H1 (cell line): ENCODE results near the gene C19orf85. TPM values are rescaled to one million over a fixed set of nuclear protein-coding genes. Genes with fewer than 3 reads are reported as not detected.

Source experiments
- CTCF ChIA-PET: fragments of 300-600 bp; sonication (Branson Sonifier 250); formaldehyde crosslinking; loops from one replicate; lab custom pipeline; 2021; ENCODE audit not compliant: partially characterized antibody; lab: Charles Lee
- POLR2A ChIA-PET: fragments of 300-600 bp; sonication (Branson Sonifier 250); formaldehyde crosslinking; loops from one replicate; lab custom pipeline; 2021; ENCODE audit warnings: inconsistent platforms; ENCODE audit not compliant: partially characterized antibody; lab: Charles Lee
- DNase-seq, 2 experiments: peaks; one replicate each; pipeline versions ENCODE4 v3.0.0 to v3.0.0-alpha.2; 2010 to 2022; ENCODE audit warnings: low spot score in 2 of 2, low read depth in 1 of 2, mixed read lengths in 1 of 2
- FAIRE-seq: peaks from 2 replicates; lab custom pipeline; 2011; peaks lifted over from hg19 to GRCh38; lab: Jason Lieb, UNC
- H2AFZ ChIP-seq: 2 replicates; pipeline ENCODE4 v1.8.1; 2012; ENCODE audit warnings: low read length, inconsistent platforms
- H2AK5ac ChIP-seq: 2 replicates; pipeline ENCODE4 v1.6.1; 2013; ENCODE audit warnings: low read depth, low read length
- H2BK120ac ChIP-seq: replicated peaks from 2 replicates; pipeline ENCODE3; 2013; ENCODE audit warnings: low read depth, low read length, inconsistent platforms
- H2BK12ac ChIP-seq: 2 replicates; pipeline ENCODE4 v1.6.1; 2013; ENCODE audit warnings: low read depth, low read length
- H2BK15ac ChIP-seq: 2 replicates; pipeline ENCODE4 v1.6.1; 2013; ENCODE audit warnings: low read length
- H2BK20ac ChIP-seq: 2 replicates; pipeline ENCODE4 v1.6.1; 2013; ENCODE audit warnings: low read length
- H2BK5ac ChIP-seq: 2 replicates; pipeline ENCODE4 v1.6.1; 2013; ENCODE audit warnings: low read depth, low read length
- H3K14ac ChIP-seq: 2 replicates; pipeline ENCODE4 v1.6.1; 2013; ENCODE audit warnings: inconsistent platforms; ENCODE audit not compliant: insufficient read length
- H3K18ac ChIP-seq: 2 replicates; pipeline ENCODE4 v1.6.1; 2013; ENCODE audit warnings: low read length; ENCODE audit errors: extremely low read depth
- H3K23ac ChIP-seq: 2 replicates; pipeline ENCODE4 v1.6.1; 2013; ENCODE audit warnings: inconsistent platforms; ENCODE audit not compliant: insufficient read length
- H3K23me2 ChIP-seq: 2 replicates; pipeline ENCODE4 v1.6.1; 2013; ENCODE audit warnings: low read depth, low read length
- H3K27ac ChIP-seq: 2 replicates; pipeline ENCODE4 v1.6.1; 2011; ENCODE audit warnings: low read depth, low read length, inconsistent platforms
- H3K27me3 ChIP-seq, 4 experiments: replicated peaks in 1 of 4; 1 replicate in 1 of 4; 2 replicates in 3 of 4; pipeline versions ENCODE4 v1.6.1 to v1.8.1; 2011 to 2013; ENCODE audit warnings: low read length in 3 of 4, mild to moderate bottlenecking in 3 of 4, inconsistent platforms in 2 of 4, mixed read lengths in 2 of 4, moderate library complexity in 1 of 4; ENCODE audit not compliant: control insufficient read depth in 3 of 4, insufficient read depth in 3 of 4; ENCODE audit errors: extremely low read depth in 1 of 4
- H3K36me3 ChIP-seq, 4 experiments: 2 replicates each; pipeline versions ENCODE4 v1.6.1 to v1.8.1; 2011 to 2013; ENCODE audit warnings: mild to moderate bottlenecking in 4 of 4, low read length in 3 of 4, moderate library complexity in 2 of 4, control low read depth in 1 of 4, inconsistent platforms in 1 of 4; ENCODE audit not compliant: insufficient read depth in 4 of 4, control insufficient read depth in 2 of 4
- H3K4ac ChIP-seq: replicated peaks from 2 replicates; pipeline ENCODE3; 2013; ENCODE audit warnings: low read length, low read depth, mixed read lengths, inconsistent platforms; ENCODE audit not compliant: insufficient read length
- H3K4me1 ChIP-seq, 4 experiments: replicated peaks in 1 of 4; 1 replicate in 1 of 4; 2 replicates in 3 of 4; pipeline versions ENCODE4 v1.6.1 to v1.8.1; 2011 to 2013; ENCODE audit warnings: low read length in 3 of 4, inconsistent platforms in 2 of 4, mixed read lengths in 1 of 4; ENCODE audit not compliant: insufficient read depth in 4 of 4, control insufficient read depth in 3 of 4
- H3K4me2 ChIP-seq, 2 experiments: 2 replicates each; pipeline versions ENCODE4 v1.6.1 to v1.8.1; 2011 to 2013; ENCODE audit warnings: low read depth in 2 of 2, low read length in 2 of 2, control low read depth in 1 of 2, inconsistent platforms in 1 of 2, mild to moderate bottlenecking in 1 of 2; ENCODE audit not compliant: insufficient read depth in 1 of 2
- H3K4me3 ChIP-seq, 4 experiments: fragments of 200-600, 300-600 bp in 1 of 4; sonication (generic), shearing (Covaris generic), sonication (Bioruptor Twin) in 1 of 4; 2 replicates each; pipeline versions ENCODE4 v1.5.1 to v1.8.1; 2011 to 2016; ENCODE audit warnings: low read length in 4 of 4, low read depth in 3 of 4, control low read depth in 2 of 4, inconsistent platforms in 2 of 4, mild to moderate bottlenecking in 2 of 4, mixed read lengths in 1 of 4, moderate library complexity in 1 of 4; ENCODE audit not compliant: insufficient read depth in 2 of 4; ENCODE audit errors: extremely low read depth in 1 of 4
- H3K56ac ChIP-seq: replicated peaks from 2 replicates; pipeline ENCODE3; 2013; ENCODE audit warnings: low read depth, mild to moderate bottlenecking, mixed read lengths, low read length, inconsistent platforms; ENCODE audit not compliant: insufficient read length
- H3K79me1 ChIP-seq: 2 replicates; pipeline ENCODE4 v1.6.1; 2013; ENCODE audit warnings: low read depth, low read length, control low read depth
- H3K79me2 ChIP-seq, 2 experiments: 2 replicates each; pipeline versions ENCODE4 v1.6.1 to v1.8.1; 2012 to 2013; ENCODE audit warnings: low read length in 2 of 2, mild to moderate bottlenecking in 2 of 2, inconsistent platforms in 1 of 2; ENCODE audit not compliant: insufficient read depth in 2 of 2, control insufficient read depth in 1 of 2
- H3K9ac ChIP-seq, 4 experiments: replicated peaks in 1 of 4; 1 replicate in 1 of 4; 2 replicates in 3 of 4; pipeline versions ENCODE4 v1.6.1 to v1.8.1; 2011 to 2013; ENCODE audit warnings: low read depth in 3 of 4, low read length in 3 of 4, control low read depth in 2 of 4, mild to moderate bottlenecking in 2 of 4, moderate library complexity in 2 of 4, inconsistent platforms in 1 of 4; ENCODE audit errors: extremely low read depth in 1 of 4
- H3K9me3 ChIP-seq, 2 experiments: 2 replicates each; pipeline versions ENCODE4 v1.6.1 to v1.8.1; 2012 to 2013; ENCODE audit warnings: mild to moderate bottlenecking in 2 of 2, moderate library complexity in 2 of 2, control low read depth in 1 of 2, inconsistent platforms in 1 of 2, low read depth in 1 of 2, low read length in 1 of 2, mixed read lengths in 1 of 2; ENCODE audit not compliant: insufficient read depth in 2 of 2
- H4K20me1 ChIP-seq, 2 experiments: replicated peaks in 1 of 2; 2 replicates each; pipeline versions ENCODE3 to v1.8.1; 2011 to 2013; ENCODE audit warnings: inconsistent platforms in 2 of 2, low read length in 2 of 2, mild to moderate bottlenecking in 1 of 2; ENCODE audit not compliant: insufficient read depth in 2 of 2, control insufficient read depth in 1 of 2
- H4K5ac ChIP-seq: 2 replicates; pipeline ENCODE4 v1.6.1; 2013; ENCODE audit warnings: low read length, low read depth, mixed read lengths, inconsistent platforms; ENCODE audit not compliant: insufficient read length
- H4K8ac ChIP-seq: 2 replicates; pipeline ENCODE4 v1.8.0; 2013; ENCODE audit warnings: mild to moderate bottlenecking, moderate library complexity, low read length, inconsistent platforms; ENCODE audit not compliant: insufficient read depth; ENCODE audit errors: extremely low read depth
- H4K91ac ChIP-seq: replicated peaks from 2 replicates; pipeline ENCODE3; 2013; ENCODE audit warnings: low read length, mixed read lengths, inconsistent platforms; ENCODE audit not compliant: insufficient read length
- ATF2 ChIP-seq: IDR thresholded peaks from 2 replicates; pipeline ENCODE4 v1.6.1; 2012; ENCODE audit warnings: low read length, inconsistent platforms
- JUN ChIP-seq: IDR thresholded peaks from 2 replicates; pipeline ENCODE4 v1.6.1; 2011; ENCODE audit warnings: low read depth, mild to moderate bottlenecking, improper control_type of control experiment, low read length
- JUND ChIP-seq: IDR thresholded peaks from 2 replicates; pipeline ENCODE4 v1.6.1; 2011; ENCODE audit warnings: mild to moderate bottlenecking, improper control_type of control experiment, low read length
- MAX ChIP-seq: IDR thresholded peaks from 2 replicates; pipeline ENCODE4 v1.6.1; 2012; ENCODE audit warnings: inconsistent platforms
- PHF8 ChIP-seq: fragments of 200-600 bp; sonication (generic); conservative IDR thresholded peaks from 2 replicates; pipeline ENCODE4 v1.7.1; 2012; ENCODE audit warnings: low read depth, mild to moderate bottlenecking, inconsistent platforms, low read length, moderate library complexity
- POLR2AphosphoS5 ChIP-seq: IDR thresholded peaks from 2 replicates; pipeline ENCODE4 v1.6.1; 2011; ENCODE audit warnings: low read depth, low read length
- RXRA ChIP-seq: IDR thresholded peaks from 2 replicates; pipeline ENCODE4 v1.6.1; 2011; ENCODE audit warnings: low read depth, mild to moderate bottlenecking, low read length, moderate library complexity; ENCODE audit not compliant: insufficient read depth
- SIX5 ChIP-seq: IDR thresholded peaks from 2 replicates; pipeline ENCODE4 v1.6.1; 2011; ENCODE audit warnings: mild to moderate bottlenecking, low read depth, low read length
- SP4 ChIP-seq: IDR thresholded peaks from 2 replicates; pipeline ENCODE4 v1.6.1; 2012; ENCODE audit warnings: low read length, inconsistent platforms
- TAF7 ChIP-seq: optimal IDR thresholded peaks from 2 replicates; pipeline ENCODE3; 2011; ENCODE audit warnings: low read depth, mild to moderate bottlenecking, inconsistent platforms, low read length, moderate library complexity, borderline replicate concordance
- TBP ChIP-seq: IDR thresholded peaks from 2 replicates; pipeline ENCODE4 v1.6.1; 2011; ENCODE audit warnings: low read depth, low read length, improper control_type of control experiment
- YY1 ChIP-seq: IDR thresholded peaks from 2 replicates; pipeline ENCODE4 v1.6.1; 2011; ENCODE audit warnings: low read depth, mild to moderate bottlenecking, low read length
- WGBS, 2 experiments: shearing (Covaris generic) in 1 of 2; methylation state at CpG; one replicate each; pipeline versions ENCODE4 v1.1.6 to v1.1.7; 2013 to 2015; ENCODE audit warnings: low lambda C conversion rate in 2 of 2, mixed read lengths in 2 of 2, inconsistent platforms in 1 of 2, low coverage in 1 of 2, missing lambda C conversion rate in 1 of 2; ENCODE audit not compliant: insufficient replicate concordance in 2 of 2, insufficient coverage in 1 of 2, insufficient read length in 1 of 2; ENCODE audit errors: extremely low coverage in 1 of 2, missing lambda C conversion rate in 1 of 2; 5-methylcytosine and 5-hydroxymethylcytosine counted together
- polyA plus RNA-seq, 7 experiments: library from polyadenylated mRNA; depleted of rRNA in 3 of 7; stranded (reverse) in 5 of 7; unstranded in 2 of 7; fragments of >200 nt in 5 of 7; fragments of 200-250 nt in 2 of 7; gene quantifications; 1 replicate in 5 of 7; 2 replicates in 1 of 7; 4 replicates in 1 of 7; pipeline versions ENCODE4 v1.2.1 to v1.2.3, GENCODE V29; 2011 to 2013; ENCODE audit warnings: missing spikeins in 2 of 7, mixed read lengths in 2 of 7
- total RNA-seq: library from RNA; stranded (reverse); fragmentation: NEBNext Ultra II Directional; extraction: Animal tissue kit (Norgen Biotek cat#: 25700); gene quantifications from 2 replicates; pipeline ENCODE4 v1.2.1, GENCODE V29; 2021

C19orf85 gene
- total and polyA plus RNA-seq, 2 of the 8 experiments (the other 6 are each of a cell fraction or from before 2014, with no cell fraction given), result 2.2 to 3.2 TPM

- DNase-seq (no peak), FAIRE-seq (no peak)
- WGBS, 2 experiments, result 85% methylated on average over 10 of the region's 10 CpGs; no CpG with 5 or more reads in 1 of the 2 experiments
- no peak overlapping the region for H2BK12ac ChIP-seq
- H3K14ac ChIP-seq, result no peak overlapping the region
- no peak overlapping the region for H4K5ac ChIP-seq
- H2AK5ac ChIP-seq, result 0 out of 2 replicates have a peak overlapping the region, but pooled peaks have one; percentile 13
- ChIA-PET POLR2A (interaction anchor here (0.5 to 1.1 kb wide), 3 partner anchors 10 to 372 kb away, joined by 3 to 4 read pairs (median 3); partner anchors contain the start of gene UBE2S), CTCF (interaction anchor here (0.7 to 2.7 kb wide), 5 partner anchors 12 to 169 kb away, joined by 3 to 11 read pairs (median 3); no protein-coding TSS in a partner anchor)
- 0 out of 2 replicates have a peak overlapping the region, but pooled peaks have one; percentile 65 for H2BK15ac ChIP-seq
- H3K4me1 ChIP-seq, result no peaks in the 10 kb centered on the region
- H3K9ac ChIP-seq, result no peak overlapping the region
- H3K27ac ChIP-seq, result no peak overlapping the region
- no peak overlapping the region for H3K4me3 ChIP-seq
- H3K18ac ChIP-seq, result no peak overlapping the region
- peaks cover 0 to under 1% (median 0%) of the 10 kb centered on the region in 4 experiments; a peak in 1 of 8 replicates for H3K36me3 ChIP-seq
- no peaks in the 10 kb centered on the region for H4K20me1 ChIP-seq
- peaks cover 5 to 10% (median 7%) of the 10 kb centered on the region in 4 experiments for H3K27me3 ChIP-seq
- H3K4ac ChIP-seq, result no peak overlapping the region
- no peak overlapping the region for H2AFZ ChIP-seq
- no peak overlapping the region for H3K23ac ChIP-seq
- H4K8ac ChIP-seq, result no peak overlapping the region
- peaks cover 5 to 6% of the 10 kb centered on the region in 2 experiments; a peak in 3 of 4 replicates for H3K9me3 ChIP-seq
- H2BK5ac ChIP-seq, result no peak overlapping the region
- peak overlapping the region; percentile 61; the same call in 1 of the 2 replicates for H2BK20ac ChIP-seq
- H4K91ac ChIP-seq, result no peak overlapping the region
- H3K79me2 ChIP-seq, result no peaks in the 10 kb centered on the region
- H3K79me1 ChIP-seq, result no peaks in the 10 kb centered on the region
- no peak overlapping the region for H3K4me2 ChIP-seq
- no peak overlapping the region for H3K56ac ChIP-seq
- no peaks in the 10 kb centered on the region for H3K23me2 ChIP-seq
- H2BK120ac ChIP-seq, result no peak overlapping the region
- TF ChIP-seq TBP (no peak), SIX5 (no peak), POLR2AphosphoS5 (no peak), ATF2 (no peak), JUN (no peak), SP4 (no peak), JUND (no peak), TAF7 (no peak), MAX (no peak), RXRA (no peak), YY1 (no peak), PHF8 (no peak)
These were observed 43.6 kb upstream of the C19orf85 start for GRCh38 chr19:55508120-55508519.
